HepG2 (cell line): ENCODE results near the gene GDF7. TPM values are rescaled to one million over a fixed set of nuclear protein-coding genes. Genes with fewer than 3 reads are reported as not detected.

Experiments
- CAMTA2 ChIP-seq: sonication (generic); formaldehyde crosslinking; IDR thresholded peaks from 2 replicates; pipeline ENCODE4 v1.4.0; 2020; ENCODE audit warnings: mild to moderate bottlenecking, missing genetic modification reagents, borderline replicate concordance
- CREM ChIP-seq, 2 experiments: sonication (generic) in 1 of 2; formaldehyde crosslinking in 1 of 2; IDR thresholded peaks; 2 replicates each; pipeline versions ENCODE4 v1.4.0 to v1.6.1; 2016 to 2020; ENCODE audit warnings: antibody characterized with exemption in 1 of 2, mild to moderate bottlenecking in 1 of 2, missing genetic modification reagents in 1 of 2
- ETV5 ChIP-seq: IDR thresholded peaks from 2 replicates; pipeline ENCODE4 v1.6.1; 2018; ENCODE audit warnings: missing biosample characterization, missing genetic modification reagents, inconsistent platforms, borderline replicate concordance
- GLI4 ChIP-seq: sonication (generic); formaldehyde crosslinking; IDR thresholded peaks from 2 replicates; pipeline ENCODE4 v1.5.1; 2020; ENCODE audit warnings: missing genetic modification reagents, mild to moderate bottlenecking, moderate library complexity, borderline replicate concordance
- HDAC6 ChIP-seq: fragments of 200-600 bp; sonication (generic); IDR thresholded peaks from 2 replicates; pipeline ENCODE4 v1.7.0; 2017; ENCODE audit warnings: mild to moderate bottlenecking, antibody characterized with exemption, low read length, low read depth
- HNF1A ChIP-seq, 2 experiments: sonication (generic) in 1 of 2; formaldehyde crosslinking in 1 of 2; IDR thresholded peaks; 2 replicates each; pipeline versions ENCODE4 v1.4.0 to v1.6.1; 2016 to 2020; ENCODE audit warnings: borderline replicate concordance in 1 of 2, low read depth in 1 of 2, mild to moderate bottlenecking in 1 of 2, missing genetic modification reagents in 1 of 2
- NCOR1 ChIP-seq: fragments of 200-600 bp; sonication (generic); IDR thresholded peaks from 2 replicates; pipeline ENCODE4 v1.7.0; 2017; ENCODE audit warnings: antibody characterized with exemption, low read length, borderline replicate concordance
- RFXANK ChIP-seq: IDR thresholded peaks from 2 replicates; pipeline ENCODE4 v1.6.1; 2016
- ZFP91 ChIP-seq: sonication (generic); formaldehyde crosslinking; IDR thresholded peaks from 2 replicates; pipeline ENCODE4 v1.9.0; 2022; ENCODE audit warnings: missing genetic modification reagents, mild to moderate bottlenecking, borderline replicate concordance
- ZNF326 ChIP-seq: sonication (generic); formaldehyde crosslinking; IDR thresholded peaks from 2 replicates; pipeline ENCODE4 v1.4.0; 2020; ENCODE audit warnings: missing genetic modification reagents, borderline replicate concordance
- ZNF543 ChIP-seq: sonication (generic); formaldehyde crosslinking; IDR thresholded peaks from 2 replicates; pipeline ENCODE4 v1.4.0; 2020; ENCODE audit warnings: mild to moderate bottlenecking, missing genetic modification reagents
- ZNF562 ChIP-seq: sonication (generic); formaldehyde crosslinking; IDR thresholded peaks from 2 replicates; pipeline ENCODE4 v1.8.0; 2022; ENCODE audit warnings: missing genetic modification reagents, borderline replicate concordance
- ZNF567 ChIP-seq: sonication (generic); formaldehyde crosslinking; IDR thresholded peaks from 2 replicates; pipeline ENCODE4 v1.8.1; 2023; ENCODE audit warnings: mild to moderate bottlenecking, missing genetic modification reagents, borderline replicate concordance
- ZNF710 ChIP-seq: sonication (generic); formaldehyde crosslinking; IDR thresholded peaks from 2 replicates; pipeline ENCODE4 v1.5.0; 2020; ENCODE audit warnings: mild to moderate bottlenecking, missing genetic modification reagents, borderline replicate concordance
- ZNF766 ChIP-seq: sonication (generic); formaldehyde crosslinking; IDR thresholded peaks from 2 replicates; pipeline ENCODE4 v1.5.0; 2020; ENCODE audit warnings: missing genetic modification reagents, borderline replicate concordance
- polyA plus RNA-seq, 8 experiments: library from polyadenylated mRNA; depleted of rRNA in 3 of 8; stranded (reverse) in 7 of 8; unstranded in 1 of 8; fragments of >200 nt; fragmentation: Illumina TruSeq in 4 of 8; extraction: Trizol in 4 of 8; gene quantifications; 2 replicates each; pipeline versions ENCODE4 v1.2.1 to v1.2.3, GENCODE V29; 2011 to 2016; ENCODE audit warnings: low read depth in 4 of 8, missing spikeins in 1 of 8, mixed read lengths in 1 of 8; ENCODE audit not compliant: insufficient read depth in 1 of 8
- total RNA-seq, 5 experiments: library from RNA; depleted of rRNA; stranded (reverse); fragments of >200 nt; fragmentation: Illumina TruSeq; extraction: Trizol; gene quantifications; 2 replicates each; pipeline ENCODE4 v1.2.3, GENCODE V29; 2016; ENCODE audit warnings: low read depth in 1 of 5
- TF ChIP-seq, protein P1 (sequence below): sonication (generic); formaldehyde crosslinking; IDR thresholded peaks from 2 replicates; pipeline ENCODE4 v1.8.1; 2023; ENCODE audit warnings: mild to moderate bottlenecking, missing genetic modification reagents

Gene GDF7
- total and polyA plus RNA-seq, 2 of the 13 experiments (the other 11 are each of a cell fraction or from before 2014, with no cell fraction given): 1.6 to 15.0 TPM

GRCh38 chr2:20650877-20651730 lies 15.8 kb upstream of the GDF7 start, which contains the start of gene HS1BP3 (continued):
- TF ChIP-seq, protein P1, sequence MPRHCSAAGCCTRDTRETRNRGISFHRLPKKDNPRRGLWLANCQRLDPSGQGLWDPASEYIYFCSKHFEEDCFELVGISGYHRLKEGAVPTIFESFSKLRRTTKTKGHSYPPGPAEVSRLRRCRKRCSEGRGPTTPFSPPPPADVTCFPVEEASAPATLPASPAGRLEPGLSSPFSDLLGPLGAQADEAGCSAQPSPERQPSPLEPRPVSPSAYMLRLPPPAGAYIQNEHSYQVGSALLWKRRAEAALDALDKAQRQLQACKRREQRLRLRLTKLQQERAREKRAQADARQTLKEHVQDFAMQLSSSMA (CRISPR knock-in tag): no peak
- peak; percentile 90; the same call in 1 of the 2 replicates for TF ChIP-seq ZNF766 (CRISPR knock-in tag)
- no peak for TF ChIP-seq ZNF562 (CRISPR knock-in tag)
- no peak; the same call in none of the 2 replicates for TF ChIP-seq CAMTA2 (CRISPR knock-in tag)
- 0 out of 2 replicates have a peak, but pooled peaks have one; percentile 22 for TF ChIP-seq GLI4 (CRISPR knock-in tag)
- TF ChIP-seq ETV5 (CRISPR knock-in tag): peak; percentile 92
- TF ChIP-seq HNF1A (IDR thresholded peaks at IDR 0.05; ENCODE audit: low read depth): 0 out of 2 replicates have a peak, but pooled peaks have one; percentile 15
- peak; percentile 23; the same call in 1 of the 2 replicates for TF ChIP-seq HNF1A (CRISPR knock-in tag; IDR thresholded peaks at IDR 0.05; ENCODE audit: borderline replicate concordance)
- peak; percentile 73 for TF ChIP-seq ZNF543 (CRISPR knock-in tag)
- no peak for TF ChIP-seq NCOR1
- no peak for TF ChIP-seq CREM (IDR thresholded peaks at IDR 0.05)
- no peak for TF ChIP-seq CREM (CRISPR knock-in tag; IDR thresholded peaks at IDR 0.05)
- TF ChIP-seq ZNF567 (CRISPR knock-in tag): peak; percentile 1; the same call in 1 of the 2 replicates
- no peak for TF ChIP-seq HDAC6
- TF ChIP-seq ZFP91 (CRISPR knock-in tag): peak; percentile 82
- 0 out of 2 replicates have a peak, but pooled peaks have one; percentile 42 for TF ChIP-seq ZNF710 (CRISPR knock-in tag)
- no peak for TF ChIP-seq ZNF326 (CRISPR knock-in tag)
- TF ChIP-seq RFXANK: 0 out of 2 replicates have a peak, but pooled peaks have one; percentile 65
